NCI-H146 (cell line): ENCODE data around the gene DIAPH3.
"Not testable (repeated sequence)": the region's sequence is repeated elsewhere in the genome, so short reads cannot be mapped to it uniquely, and the experiment has no call there.

ENCODE experiments used
- DNase-seq: peaks from one replicate; lab custom pipeline; 2025; lab: John Stamatoyannopoulos, UW

The DIAPH3 gene

GRCh38 chr13:60093425-60094019 lies 70.2 kb downstream of the DIAPH3 start:
- peak; percentile 88 for DNase-seq

DNA sequence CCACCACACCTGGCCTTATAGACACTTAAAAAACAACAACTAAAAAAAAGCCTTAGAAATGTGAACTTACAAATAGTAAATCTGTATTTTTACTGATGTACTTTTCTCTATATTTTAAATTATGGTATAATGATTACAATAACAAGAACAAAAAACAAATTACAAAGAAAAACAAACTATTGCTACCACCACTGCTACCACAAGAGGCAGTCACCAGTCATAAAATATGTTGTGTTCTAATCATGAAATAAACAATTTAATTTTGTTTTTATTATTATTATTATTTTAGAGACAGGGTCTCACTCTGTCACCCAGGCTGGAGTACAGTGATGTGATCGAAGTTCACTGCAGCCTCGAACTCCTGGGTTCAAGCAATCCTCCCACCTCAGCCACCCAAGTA lies 72.2 kb downstream of the DIAPH3 start:
- no peak for DNase-seq

GRCh38 chr13:60090574-60090973 lies 73.2 kb downstream of the DIAPH3 start:
- no peak for DNase-seq

DNA sequence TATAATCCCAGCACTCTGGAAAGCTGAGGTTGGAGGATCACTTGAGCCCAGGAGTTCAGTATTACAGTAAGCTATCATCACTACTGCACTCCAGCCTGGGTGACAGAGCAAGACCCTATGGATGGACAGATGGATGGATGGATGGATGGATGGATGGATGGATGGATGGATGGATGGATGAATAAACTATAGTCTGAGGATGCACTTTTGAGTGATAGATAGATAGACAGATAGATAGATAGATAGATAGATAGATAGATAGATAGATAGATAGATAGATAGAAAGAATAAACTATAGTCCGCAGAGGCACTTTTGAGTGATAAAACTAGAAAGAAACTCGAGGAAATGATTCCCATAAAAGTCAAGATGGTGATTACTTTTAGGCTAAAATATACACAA lies 79.9 kb downstream of the DIAPH3 start:
- not testable (repeated sequence) for DNase-seq

DNA sequence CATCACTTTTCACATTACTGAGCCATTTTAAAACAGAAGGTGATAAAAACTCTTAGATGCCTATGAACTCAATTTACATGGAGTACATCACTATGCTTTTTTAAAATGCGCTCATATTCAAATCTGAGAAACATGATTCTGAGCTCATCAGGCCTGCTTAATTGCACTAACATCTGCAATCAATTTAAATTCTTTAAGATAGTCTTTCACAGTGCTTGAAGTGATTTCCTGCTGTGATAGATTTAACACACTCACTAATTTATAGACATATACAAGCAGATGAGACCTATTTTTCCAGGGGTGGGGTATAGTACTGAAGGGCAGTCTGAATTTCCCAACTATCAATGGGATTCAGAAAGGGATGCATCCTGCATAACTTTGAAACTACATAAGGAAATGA lies 82.9 kb downstream of the DIAPH3 start:
- DNase-seq, result no peak

DNA sequence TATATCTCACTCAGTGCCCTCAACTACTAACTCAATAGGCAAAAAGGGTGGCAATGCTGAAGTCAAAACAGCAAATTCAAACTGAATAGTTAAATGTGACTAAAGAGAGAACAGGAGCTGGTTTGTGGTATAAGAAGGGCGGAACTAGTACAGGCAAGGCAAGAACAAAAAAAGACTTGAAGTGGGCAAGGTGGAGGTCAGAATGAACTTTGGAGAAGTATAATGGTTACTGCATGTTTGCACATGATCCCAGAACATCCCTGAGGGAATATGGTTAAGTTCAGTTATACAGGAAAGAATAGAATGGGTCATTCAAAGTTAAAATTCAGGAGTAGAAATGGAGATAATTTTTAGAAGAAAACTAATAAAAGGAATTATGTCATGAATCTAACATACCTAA lies 85.5 kb downstream of the DIAPH3 start:
- DNase-seq, result no peak

- DNase-seq, result no peak
Observed at GRCh38 chr13:60075850-60076249, 87.9 kb downstream of the DIAPH3 start.

GRCh38 chr13:60074397-60074796 lies 89.3 kb downstream of the DIAPH3 start:
- no peak for DNase-seq

GRCh38 chr13:60066226-60066625 lies 97.5 kb downstream of the DIAPH3 start:
- no peak for DNase-seq

GRCh38 chr13:60062502-60062901 lies 101.2 kb downstream of the DIAPH3 start:
- no peak for DNase-seq

- DNase-seq, result no peak
Observed at GRCh38 chr13:60061737-60062136, 102.0 kb downstream of the DIAPH3 start.

DNA sequence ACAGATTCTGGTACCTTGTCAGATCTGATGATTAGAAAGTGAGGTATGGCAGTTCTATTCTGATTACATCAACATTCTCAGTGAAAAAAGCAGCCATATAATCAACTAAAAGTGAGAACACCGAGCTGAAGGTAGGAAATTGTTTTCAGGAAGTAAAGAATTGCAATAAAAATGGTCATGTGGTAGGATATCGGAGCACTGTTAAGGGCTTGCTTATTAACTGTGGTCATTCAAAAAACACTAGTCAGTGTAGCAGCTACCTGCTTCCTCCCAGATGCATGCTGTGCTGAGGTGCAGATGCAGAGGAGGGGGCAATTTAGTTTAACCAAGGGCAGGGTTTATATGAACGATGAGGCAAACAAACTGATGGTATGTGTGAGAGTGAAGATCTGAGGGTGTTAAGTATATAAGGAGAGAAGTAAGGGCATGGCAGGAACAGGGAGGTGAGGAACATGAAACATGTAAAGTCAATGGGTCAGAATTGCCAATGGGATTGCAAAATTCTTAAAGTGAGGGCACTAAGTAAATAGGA lies 111.9 kb downstream of the DIAPH3 start:
- DNase-seq, result no peak

- not testable (repeated sequence) for DNase-seq
Observed at GRCh38 chr13:60048353-60048752, 115.4 kb downstream of the DIAPH3 start.

GRCh38 chr13:60047918-60048317 lies 115.8 kb downstream of the DIAPH3 start:
- DNase-seq, result no peak

GRCh38 chr13:60044321-60044720 lies 119.4 kb downstream of the DIAPH3 start:
- DNase-seq, result no peak

GRCh38 chr13:60043262-60043661 lies 120.5 kb downstream of the DIAPH3 start:
- no peak for DNase-seq

GRCh38 chr13:60040668-60041067 lies 123.1 kb downstream of the DIAPH3 start:
- not testable (repeated sequence) for DNase-seq

DNA sequence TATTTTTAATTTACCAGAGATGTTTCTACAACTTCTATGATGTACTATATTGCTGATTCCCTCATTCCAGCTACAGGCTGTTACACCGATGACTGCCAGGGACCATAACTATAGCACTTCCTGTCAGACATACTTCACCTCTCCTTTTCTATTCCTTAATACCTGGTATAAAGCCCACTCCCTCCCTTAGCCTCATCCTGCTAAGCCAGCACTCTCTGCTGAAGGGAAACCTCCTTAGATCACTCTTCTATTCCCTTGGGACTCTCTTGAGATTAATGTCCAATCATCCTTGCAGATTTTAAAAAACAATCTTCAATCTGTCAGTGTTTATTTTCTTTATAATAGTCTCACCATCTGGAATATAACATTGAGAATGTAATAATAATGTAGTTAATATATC lies 127.9 kb downstream of the DIAPH3 start:
- DNase-seq, result no peak

DNA sequence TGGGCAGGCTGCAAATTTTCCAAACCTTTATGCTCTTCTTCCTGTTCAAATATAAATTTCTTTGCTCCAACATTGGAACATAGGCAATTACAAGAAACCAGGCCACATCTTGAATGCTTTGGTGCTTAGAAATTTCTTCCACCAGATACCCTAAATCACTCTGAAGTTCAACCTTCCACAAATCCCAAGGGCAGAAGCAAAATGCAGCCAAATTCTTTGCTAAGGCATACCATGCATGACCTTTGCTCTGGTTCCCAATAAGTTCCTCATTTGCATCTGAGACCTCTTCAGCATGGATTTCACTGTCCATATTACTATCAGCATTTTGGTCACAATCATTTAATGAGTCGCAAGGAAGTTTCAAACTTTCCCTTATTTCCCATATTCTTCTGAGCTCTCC lies 130.9 kb downstream of the DIAPH3 start:
- DNase-seq, result no peak

- no peak for DNase-seq
Observed at GRCh38 chr13:60028021-60028420, 135.7 kb downstream of the DIAPH3 start.

DNA sequence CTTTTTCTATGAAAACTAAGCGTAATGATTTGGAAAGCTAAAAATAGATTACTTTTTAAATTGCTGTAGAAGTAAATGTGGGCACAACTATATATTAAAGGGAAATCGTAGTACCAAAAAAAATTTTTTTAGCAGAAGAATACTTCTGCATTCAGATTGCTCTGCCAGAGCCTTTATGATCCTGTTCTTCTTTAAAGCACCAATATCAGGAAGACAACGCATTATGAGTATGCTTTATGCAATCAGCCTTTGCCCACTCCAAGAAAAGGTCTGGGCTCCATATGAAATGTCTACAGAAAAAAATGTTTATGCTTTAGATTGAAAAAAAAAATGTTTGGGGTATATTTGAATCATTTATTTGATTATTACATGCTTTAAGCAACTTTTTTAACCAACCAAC lies 137.4 kb downstream of the DIAPH3 start:
- no peak for DNase-seq

DNA sequence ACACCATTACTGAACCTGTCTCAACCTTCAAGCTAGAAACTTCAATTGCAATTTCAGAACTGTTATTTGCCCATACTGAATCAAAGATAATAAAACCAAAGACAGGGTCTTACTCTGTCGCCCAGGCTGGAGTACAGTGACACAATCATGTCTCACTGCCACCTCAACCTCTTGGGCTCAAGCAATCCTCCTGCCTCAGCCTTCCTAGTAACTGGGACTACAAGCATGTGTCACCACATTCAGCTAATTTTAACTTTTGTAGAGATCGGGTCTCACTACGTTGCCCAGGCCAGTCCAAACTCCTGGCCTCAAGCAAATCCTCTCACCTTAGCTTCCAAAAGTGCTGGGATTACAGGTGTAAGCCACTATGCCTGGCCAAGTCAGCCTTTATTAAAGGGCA lies 143.4 kb downstream of the DIAPH3 start:
- no peak for DNase-seq

DNA sequence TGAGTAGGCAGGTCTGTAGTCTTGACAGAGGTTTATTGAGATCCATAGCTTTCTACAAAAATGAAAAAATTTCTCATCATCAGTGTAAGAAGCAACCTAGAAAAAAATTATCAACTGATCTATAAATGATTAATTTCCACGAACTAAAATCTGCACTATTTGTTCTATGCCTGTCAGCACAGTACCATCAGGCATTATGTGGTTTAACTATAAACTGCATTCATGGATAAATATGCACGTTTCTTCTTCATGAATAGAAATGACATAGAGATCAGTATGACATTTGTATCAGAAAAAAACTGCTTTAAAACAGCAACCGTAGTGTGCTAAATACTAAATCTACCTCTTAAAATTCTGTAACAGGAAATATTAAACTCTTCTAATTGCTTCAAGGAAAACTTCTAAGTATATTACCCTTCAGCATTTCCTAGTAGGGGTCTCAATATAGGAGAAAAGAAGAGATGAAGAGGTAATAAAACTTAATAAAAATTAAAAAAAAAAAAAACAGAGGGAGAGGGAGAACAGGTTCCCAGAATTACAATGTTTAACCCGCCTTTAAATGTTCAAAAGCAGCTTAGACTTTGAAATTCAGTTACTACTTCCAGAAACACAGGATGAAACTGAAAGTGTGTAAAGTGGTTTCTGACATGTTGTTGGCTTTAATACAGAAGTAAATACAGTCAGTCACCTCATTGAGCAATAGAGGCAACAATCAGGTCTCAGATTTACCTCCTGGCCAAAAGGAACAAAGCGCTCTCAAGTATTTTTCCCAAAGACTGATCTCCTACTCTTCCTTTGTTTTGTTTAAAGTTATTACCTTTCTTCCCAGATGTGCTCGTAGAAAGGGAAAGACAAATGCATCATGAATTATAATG lies 144.4 kb downstream of the DIAPH3 start:
- no peak for DNase-seq
